T-helper 1 cell treated with Interleukin-12 subunit alpha and Interleukin-12 subunit beta and Interleukin-4 antibody, amounts not matched to agents 30 ng/mL and 1 ng/mL, for 36 hours (primary cell): ENCODE results near the gene EPS15. TPM values are rescaled to one million over a fixed set of nuclear protein-coding genes. Genes with fewer than 3 reads are reported as not detected.
"Not testable (repeated sequence)": the region's sequence is repeated elsewhere in the genome, so short reads cannot be mapped to it uniquely, and the experiment has no call there.

Experiments
- intact Hi-C: fragments of 100-400 bp; cut with micrococcal nuclease; formaldehyde crosslinking; loops from one replicate; pipeline ENCODE4 v1.15.1; 2024
- total RNA-seq: library from RNA; stranded (reverse); gene quantifications from 2 replicates; pipeline ENCODE4 v1.2.3, GENCODE V29; 2022

EPS15 gene
- total RNA-seq, 1 donor from 2014 or later: 60.4 TPM

DNA sequence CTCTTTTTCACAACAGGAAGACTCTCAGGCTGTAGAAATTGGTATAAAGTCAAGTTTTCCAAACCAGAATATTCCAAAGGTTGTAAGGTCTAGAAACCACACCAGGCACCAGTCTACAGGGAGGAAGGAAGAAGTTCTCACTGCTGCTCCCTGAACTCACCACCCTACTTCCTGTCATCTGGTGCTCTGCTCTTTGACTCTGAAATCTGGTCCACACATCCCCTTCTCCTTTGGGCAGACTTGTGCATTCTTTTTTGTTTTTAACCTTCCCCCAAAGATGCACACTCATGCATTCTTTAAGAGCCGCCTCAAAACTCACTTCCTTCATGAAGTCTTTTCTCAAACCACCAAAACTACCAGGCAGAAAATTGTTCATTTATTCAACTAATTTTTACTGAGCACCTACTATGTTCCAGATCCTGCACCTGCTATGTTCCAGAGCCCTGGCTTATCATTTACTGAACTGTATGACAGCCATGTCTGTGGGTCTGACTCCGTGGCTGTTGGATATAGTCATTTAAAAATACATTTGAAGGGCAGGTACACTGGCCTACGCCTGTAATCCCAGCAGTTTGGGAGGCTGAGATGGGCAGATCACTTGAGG lies 30.1 kb upstream of the EPS15 start:
- intact Hi-C loops: loop anchor here (2.0 kb wide), 1 partner anchor 20 kb away; no protein-coding TSS in a partner anchor

DNA sequence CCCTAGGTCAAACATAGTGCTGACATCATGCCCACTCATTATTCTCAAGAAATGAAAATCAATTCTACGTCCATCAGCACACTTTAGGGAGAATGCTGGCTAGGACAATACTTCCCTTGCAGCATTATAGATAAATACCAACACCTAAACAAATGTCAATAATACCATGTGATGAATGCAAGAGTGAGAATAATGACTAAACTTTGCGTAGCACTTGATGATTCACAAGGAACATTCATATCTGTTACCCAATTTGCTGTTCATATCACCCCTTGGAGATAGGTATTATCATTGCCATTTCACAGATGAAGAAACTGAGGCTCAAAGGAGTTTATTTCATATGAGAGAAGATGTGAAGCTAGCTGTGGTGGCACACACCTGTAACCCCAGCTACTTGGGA lies 24.8 kb upstream of the EPS15 start:
- intact Hi-C loops: no loop called here

DNA sequence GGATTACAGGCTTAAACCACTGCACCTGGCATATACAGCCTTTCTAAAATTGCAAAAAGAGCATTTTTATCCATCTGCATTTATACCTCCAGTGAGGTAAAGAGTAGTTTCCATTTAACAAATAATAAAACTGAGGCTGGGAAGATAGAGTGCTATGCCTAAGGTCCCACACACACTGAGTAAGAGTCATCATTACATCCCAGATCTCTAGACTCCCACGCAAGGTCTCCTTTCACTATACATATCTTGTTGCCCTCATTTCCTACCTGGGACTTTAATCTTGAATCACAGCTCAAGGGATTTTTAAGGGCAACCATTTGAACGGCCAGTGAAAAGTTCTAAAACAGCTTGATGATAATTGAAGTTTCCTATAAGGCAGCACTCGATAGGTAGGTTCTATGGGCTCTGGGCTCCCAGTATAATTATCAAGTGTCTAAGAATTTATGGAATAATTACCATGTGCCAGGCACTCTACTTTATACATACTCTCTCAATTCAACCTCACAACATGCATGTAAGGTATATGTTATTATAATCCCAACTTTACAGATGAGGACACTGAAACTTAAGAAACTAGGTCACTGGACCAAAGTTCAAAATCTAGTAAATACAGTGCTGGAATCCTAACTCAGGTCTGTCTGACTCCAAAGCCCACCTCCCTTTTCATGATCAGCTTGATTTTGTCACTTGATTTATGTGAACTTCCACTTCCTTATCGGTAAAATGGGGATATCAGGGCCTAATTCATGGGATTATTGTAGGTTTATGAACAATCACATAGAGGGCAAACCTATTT lies 23.3 kb upstream of the EPS15 start:
- intact Hi-C loops: no loop called here

DNA sequence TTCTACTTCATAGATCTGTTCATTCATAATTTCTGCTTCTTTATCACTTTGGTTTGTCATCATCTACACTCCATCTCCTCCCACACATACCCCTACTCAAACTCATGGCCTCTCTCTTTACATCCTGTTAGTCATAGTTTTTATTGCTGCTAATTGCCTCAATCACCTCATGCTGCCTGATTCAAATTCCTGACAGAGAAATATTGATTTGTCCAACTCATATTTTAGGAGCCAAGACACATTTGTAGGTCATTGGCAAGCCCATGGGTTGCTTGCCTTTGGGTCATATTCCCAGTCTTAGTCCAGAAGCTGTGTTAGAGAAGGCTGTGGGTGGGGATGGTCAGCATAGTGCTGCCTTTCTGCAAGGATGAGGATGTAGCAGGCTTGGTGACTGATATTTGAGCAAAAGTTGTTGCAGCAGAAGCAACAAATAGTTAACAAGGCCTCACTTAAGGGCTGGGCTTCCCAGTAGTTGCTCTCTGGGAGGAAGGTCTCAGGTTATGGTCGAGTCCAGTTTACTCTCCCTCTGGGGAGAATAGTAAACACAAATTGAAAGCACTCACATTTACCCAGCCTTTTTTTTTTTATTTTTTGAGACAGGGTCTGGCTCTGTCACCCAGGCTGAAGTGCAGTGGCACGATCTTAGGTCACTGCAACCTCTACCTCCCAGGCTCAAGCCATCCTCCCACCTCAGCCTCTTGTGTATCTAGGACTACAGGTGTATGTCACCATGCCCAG lies 22.4 kb upstream of the EPS15 start:
- intact Hi-C loops: no loop called here

DNA sequence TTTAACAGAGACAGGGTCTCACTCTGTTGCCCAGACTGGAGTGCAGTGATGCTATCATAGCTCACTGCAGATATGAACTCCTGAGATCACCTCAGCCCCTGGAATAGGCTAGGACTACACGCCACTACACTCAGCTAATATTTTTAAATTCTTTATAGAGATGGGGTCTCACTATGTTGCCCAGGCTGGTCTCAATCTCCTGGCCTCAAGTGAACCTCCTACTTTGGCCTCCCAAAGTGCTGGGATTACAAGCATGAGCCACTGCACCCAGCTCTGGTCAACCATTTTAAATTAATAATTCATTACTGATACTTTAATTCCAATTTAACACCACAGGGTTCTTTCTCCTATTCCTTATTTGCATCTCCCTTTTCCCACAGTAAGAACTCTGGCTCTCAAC lies 18.5 kb upstream of the EPS15 start:
- intact Hi-C loops: no loop called here

DNA sequence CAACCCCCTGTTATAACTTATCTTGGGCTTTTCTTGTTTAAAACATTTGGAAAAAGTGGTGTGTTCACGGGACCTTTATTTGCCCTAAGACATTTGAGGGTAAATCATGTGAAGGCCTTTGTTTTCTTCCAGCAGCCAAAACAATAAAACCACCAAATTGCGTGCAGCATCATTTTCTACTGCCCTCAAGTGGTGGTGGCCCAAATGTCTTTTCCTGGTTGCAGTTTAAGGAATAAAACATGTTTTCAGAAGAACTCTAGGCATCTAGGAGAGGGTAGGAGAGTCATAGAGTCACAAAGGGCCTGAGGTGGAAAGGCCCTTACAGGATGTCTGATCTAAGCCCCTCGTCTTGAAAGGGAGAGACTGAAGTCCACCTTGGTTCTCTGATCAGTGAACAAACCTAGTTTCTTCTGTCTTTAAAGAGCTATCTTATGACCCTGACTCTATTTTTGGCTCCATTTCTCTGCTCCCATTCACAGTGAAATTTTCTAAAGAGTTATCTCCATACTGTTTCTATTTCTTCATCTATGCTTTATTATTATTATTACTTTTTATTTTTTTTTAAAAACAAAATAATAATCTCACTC lies 16.0 kb upstream of the EPS15 start:
- intact Hi-C loops: loop anchor here (1.0 kb wide), 1 partner anchor 346 kb away; no protein-coding TSS in a partner anchor

GRCh38 chr1:51534447-51534846 lies 15.4 kb upstream of the EPS15 start:
- intact Hi-C loops: no loop called here

DNA sequence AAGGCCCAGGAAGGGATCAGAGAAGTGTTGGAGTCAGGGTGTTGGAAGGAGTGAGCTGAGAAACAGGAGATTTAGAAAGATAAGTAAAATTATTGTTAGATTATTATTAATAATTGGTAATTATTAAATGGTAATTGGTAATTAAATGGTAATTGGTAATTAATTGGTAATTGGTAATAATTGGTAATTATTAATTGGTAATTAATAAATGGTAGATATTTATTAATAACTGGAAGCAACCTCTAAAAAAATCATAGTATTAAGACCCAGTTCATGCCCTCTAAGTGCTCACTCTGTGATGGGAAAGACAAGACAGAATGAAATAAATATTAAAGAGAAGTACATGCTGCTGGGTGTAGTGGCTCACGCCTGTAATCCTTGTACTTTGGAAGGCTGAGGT lies 13.8 kb upstream of the EPS15 start:
- intact Hi-C loops: no loop called here

DNA sequence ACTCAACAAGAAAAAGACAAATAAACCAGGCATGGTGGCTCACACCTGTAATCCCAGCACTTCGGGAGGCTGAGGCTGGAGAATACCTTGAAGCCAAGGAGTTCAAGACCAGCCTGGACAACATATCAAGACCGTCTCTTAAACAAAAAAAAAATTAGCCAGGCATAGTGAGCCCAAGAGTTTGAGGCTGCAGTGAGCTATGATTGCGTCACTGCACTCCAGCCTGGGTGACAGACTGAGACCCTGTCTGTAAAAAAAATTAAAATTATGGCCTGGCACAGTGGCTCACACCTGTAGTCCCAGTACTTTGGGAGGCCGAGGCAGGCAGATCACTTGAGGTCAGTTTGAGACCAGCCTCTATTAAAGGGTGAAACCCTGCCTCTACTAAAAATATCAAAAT lies 11.4 kb upstream of the EPS15 start:
- intact Hi-C loops: not testable (repeated sequence)

GRCh38 chr1:51527144-51527543 lies 8.1 kb upstream of the EPS15 start:
- intact Hi-C loops: no loop called here

GRCh38 chr1:51526248-51526647 lies 7.2 kb upstream of the EPS15 start:
- intact Hi-C loops: no loop called here

DNA sequence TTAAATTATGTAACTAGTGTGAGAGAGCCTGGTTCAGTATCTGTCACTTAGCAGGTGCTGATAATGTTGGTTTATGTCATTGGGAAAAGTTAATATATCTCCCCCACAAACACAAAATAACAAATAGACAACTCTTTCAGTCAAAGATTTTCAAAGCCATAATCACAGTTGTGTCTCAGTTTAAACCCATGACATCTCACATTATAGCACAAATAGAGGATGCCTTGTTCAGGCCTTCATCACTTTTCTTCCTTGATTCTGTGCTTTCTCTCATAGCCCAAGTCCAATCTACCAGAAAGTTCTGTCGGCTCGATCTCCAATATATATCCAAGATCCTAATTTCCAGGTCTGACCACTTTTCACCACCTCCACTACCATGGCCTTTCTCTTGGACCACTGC lies 6.2 kb upstream of the EPS15 start:
- intact Hi-C loops: no loop called here

DNA sequence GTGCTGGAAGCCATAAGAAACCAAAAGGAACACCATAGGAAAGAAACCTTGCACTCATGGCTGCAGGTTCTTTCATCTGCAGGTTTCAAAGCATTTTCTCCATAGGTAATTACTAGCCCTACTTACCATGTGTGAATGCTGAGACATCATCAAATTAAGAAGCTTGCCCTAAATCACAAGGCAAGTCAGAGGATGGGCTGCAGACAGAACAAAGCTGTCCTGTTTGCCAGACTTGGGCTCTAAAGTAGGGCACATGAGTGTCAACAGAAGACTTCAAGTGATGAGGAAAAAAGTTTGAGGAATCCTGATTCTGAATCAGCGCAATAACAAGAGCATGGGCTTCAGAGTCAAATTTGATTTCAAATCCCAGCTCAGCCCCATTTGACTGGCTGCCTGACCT lies 5.8 kb upstream of the EPS15 start:
- intact Hi-C loops: no loop called here

GRCh38 chr1:51523931-51524330 lies 4.9 kb upstream of the EPS15 start:
- intact Hi-C loops: no loop called here

DNA sequence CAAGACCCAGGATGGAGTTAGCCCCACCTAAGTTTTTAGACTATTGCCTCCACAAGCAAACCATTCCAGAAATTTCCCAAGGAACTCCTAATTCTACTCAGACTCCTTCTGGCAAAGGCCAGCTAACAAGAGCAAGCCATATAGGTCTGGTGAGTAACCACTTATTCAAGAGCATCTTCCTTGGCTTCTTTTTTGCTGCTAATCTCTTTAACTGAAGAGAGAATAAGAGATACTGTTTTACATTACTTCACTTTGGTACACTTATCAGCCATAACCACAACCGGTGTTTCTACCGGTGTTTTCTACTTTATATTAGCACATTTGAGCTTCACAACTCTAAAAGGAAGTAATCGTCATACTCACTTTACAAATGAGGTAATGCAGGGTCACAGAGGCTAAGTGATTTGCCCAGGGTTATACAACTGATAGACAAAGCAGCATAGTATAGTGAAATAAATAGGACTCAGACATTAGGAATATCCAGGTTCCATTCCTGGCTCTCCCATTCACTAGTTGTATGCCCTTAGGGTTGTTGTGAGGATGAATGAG lies 1.7 kb upstream of the EPS15 start:
- intact Hi-C loops: no loop called here

DNA sequence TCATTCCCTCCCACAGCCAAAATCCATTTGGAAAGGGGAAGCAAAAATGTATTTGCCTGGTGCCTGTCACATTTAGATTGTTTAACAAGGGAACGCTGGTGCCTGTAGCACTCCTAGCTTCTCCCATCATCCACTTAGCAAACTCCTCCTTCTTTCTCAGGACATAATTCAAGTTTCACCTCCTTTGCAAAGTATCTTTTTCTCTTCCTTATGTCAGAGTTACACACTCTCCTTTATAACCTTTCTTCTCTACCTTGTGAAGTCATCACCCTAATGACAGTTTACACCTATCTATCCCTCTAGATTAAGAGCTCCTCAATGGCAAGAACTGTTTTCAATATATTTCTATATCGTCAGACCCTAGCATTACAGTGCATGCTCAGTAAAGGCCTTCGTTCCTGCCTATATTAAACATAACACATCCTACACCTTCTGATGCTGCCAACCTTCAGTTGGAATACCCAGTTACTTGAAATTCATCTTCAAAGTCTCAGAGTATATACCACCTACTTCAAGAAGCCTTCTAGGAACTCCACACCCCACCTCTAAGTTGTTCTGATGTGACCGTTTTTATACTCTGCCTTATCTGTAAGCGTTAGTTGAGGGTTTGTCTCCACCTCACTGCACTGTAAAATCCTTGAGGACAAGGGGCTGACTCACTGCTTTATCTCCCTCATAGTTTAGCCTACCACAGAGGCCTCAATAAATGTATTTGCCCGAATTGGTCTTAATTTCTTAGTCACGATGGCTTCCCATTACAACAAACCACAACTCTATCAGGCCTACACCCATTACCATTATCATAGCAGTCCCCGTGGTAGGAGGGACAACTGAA lies 1.0 kb upstream of the EPS15 start:
- intact Hi-C loops: loop anchor here (1.0 to 5.0 kb wide), 9 partner anchors 98 to 1677 kb away; partner anchors contain the start of genes CC2D1B, CPT2, FAF1 and NRDC

DNA sequence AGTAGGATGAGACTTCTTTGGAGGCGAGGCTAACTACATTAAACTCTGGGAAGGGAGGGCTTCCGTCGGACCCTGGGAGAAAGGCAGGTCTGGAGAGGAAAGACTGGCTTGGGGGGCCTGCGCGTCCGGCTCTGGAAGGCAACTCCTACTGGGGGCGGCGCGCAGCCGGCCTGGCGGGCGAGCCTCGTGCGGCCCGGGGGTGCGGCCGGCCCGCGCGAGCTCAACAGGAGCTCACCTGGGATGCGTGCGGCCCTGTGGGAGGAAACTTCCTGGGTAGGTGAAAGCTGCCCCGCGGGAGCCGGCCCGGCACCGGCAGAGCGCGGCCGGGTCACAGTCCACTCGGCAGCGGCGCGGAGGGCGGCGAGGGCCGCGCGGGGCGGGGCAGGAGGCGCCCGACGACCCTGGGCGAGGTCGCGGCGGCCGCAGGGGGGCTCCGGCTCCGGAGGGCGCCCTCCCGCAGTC lies 449 bp downstream of the EPS15 start:
- intact Hi-C loops: loop anchor here (1.0 to 5.0 kb wide), 13 partner anchors 46 to 1679 kb away; partner anchors contain the start of genes CC2D1B, CPT2, FAF1 and NRDC

DNA sequence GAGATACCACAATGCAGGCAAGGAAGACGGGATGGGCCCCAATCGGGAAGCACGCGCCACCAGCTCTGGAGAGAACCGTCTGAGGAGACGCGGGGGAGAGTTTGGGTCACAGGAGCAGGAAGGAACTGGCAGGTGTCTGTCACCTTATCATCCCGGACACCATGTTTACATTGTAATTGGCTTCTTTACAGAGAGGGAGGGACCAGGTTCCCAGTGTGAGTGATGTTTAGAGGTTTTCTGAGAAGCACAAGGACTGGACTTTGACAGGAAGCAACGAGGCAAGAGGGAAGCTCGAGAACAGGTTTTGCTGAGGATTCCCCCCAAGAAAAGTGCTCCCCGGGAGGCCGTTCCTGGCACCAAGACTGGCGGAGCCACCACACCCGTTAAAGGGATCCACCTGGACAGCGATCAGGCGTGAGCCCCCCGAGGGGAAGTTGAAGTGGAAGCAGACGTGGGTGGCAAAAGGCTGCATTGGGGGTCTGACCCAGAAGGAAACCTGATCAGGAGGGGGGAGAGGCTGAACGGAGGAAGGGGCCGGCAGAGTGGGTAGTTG lies 957 bp downstream of the EPS15 start:
- intact Hi-C loops: loop anchor here (1.0 to 5.0 kb wide), 12 partner anchors 46 to 1679 kb away; partner anchors contain the start of genes CC2D1B, CPT2, FAF1 and NRDC

DNA sequence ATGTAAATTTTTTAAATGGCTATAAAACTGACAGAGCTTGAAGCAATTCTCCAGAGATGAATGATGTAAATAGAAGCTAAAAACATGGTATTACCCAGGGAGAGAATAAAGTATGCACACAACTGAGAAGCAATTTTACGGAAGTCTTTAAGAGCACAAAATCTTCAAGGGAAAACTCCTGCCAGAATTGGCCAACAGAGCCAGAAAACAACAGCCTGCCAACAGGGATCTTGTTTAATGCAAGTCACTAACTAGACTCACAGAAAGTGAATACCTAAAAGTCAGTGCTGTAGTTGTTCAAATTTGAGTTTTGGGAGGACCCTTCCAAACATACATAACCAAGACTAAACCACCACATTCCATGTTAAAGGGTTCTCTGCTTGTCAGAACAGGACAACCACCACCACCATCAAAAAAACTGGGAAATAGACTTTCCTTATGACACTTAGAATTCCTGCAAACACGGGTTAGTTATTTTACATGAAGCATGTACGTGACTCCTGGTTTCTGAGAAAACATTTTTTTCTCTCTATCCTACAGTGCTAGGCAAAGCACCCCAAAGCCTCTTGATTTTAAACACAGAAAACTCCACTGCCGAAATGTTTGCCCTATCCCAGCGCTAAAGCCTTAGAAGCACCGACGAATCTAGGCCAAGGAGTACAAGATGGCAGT lies 1.6 kb downstream of the EPS15 start:
- intact Hi-C loops: loop anchor here (1.0 to 5.0 kb wide), 12 partner anchors 47 to 1680 kb away; partner anchors contain the start of genes CC2D1B, CPT2, FAF1 and NRDC
